HEK293 (cell line): Measurements from ENCODE around the gene RNU5B-1.

ENCODE experiments used
- GLI2 ChIP-seq: fragments of 450-650 bp; formaldehyde crosslinking; IDR thresholded peaks from 2 replicates; pipeline ENCODE4; 2017; ENCODE audit warnings: missing biosample characterization, missing genetic modification characterization, low read depth, borderline replicate concordance
- IKZF3 ChIP-seq: fragments of 450-650 bp; IDR thresholded peaks from 2 replicates; pipeline ENCODE4 v1.5.0; 2018; ENCODE audit warnings: missing biosample characterization, mild to moderate bottlenecking, missing genetic modification characterization, moderate library complexity
- KLF1 ChIP-seq: fragments of 450-650 bp; formaldehyde crosslinking; IDR thresholded peaks from 2 replicates; pipeline ENCODE4 v1.5.1; 2016; ENCODE audit warnings: missing biosample characterization, missing genetic modification characterization
- KLF17 ChIP-seq: fragments of 450-650 bp; formaldehyde crosslinking; IDR thresholded peaks from 2 replicates; pipeline ENCODE4 v1.5.1; 2016; ENCODE audit warnings: missing biosample characterization, missing genetic modification characterization
- MYNN ChIP-seq: fragments of 450-650 bp; formaldehyde crosslinking; IDR thresholded peaks from 2 replicates; pipeline ENCODE4 v1.5.1; 2016; ENCODE audit warnings: missing biosample characterization, missing genetic modification characterization, borderline replicate concordance
- TSHZ1 ChIP-seq: fragments of 450-650 bp; formaldehyde crosslinking; IDR thresholded peaks from 2 replicates; pipeline ENCODE4 v1.5.1; 2016; ENCODE audit warnings: missing biosample characterization, missing genetic modification characterization, borderline replicate concordance
- WT1 ChIP-seq: fragments of 450-650 bp; formaldehyde crosslinking; IDR thresholded peaks from 2 replicates; pipeline ENCODE4 v1.5.1; 2016; ENCODE audit warnings: missing biosample characterization, missing genetic modification characterization
- ZFP3 ChIP-seq: fragments of 450-650 bp; formaldehyde crosslinking; IDR thresholded peaks from 2 replicates; pipeline ENCODE4 v1.5.1; 2016; ENCODE audit warnings: low read depth, missing biosample characterization, missing genetic modification characterization
- ZNF146 ChIP-seq: fragments of 450-650 bp; formaldehyde crosslinking; IDR thresholded peaks from 2 replicates; pipeline ENCODE4 v1.5.1; 2016; ENCODE audit warnings: missing biosample characterization, missing genetic modification characterization
- ZNF2 ChIP-seq: fragments of 450-650 bp; formaldehyde crosslinking; IDR thresholded peaks from 2 replicates; pipeline ENCODE4 v1.5.1; 2016; ENCODE audit warnings: missing biosample characterization, missing genetic modification characterization
- ZNF239 ChIP-seq: fragments of 450-650 bp; formaldehyde crosslinking; IDR thresholded peaks from 2 replicates; pipeline ENCODE4 v1.5.1; 2016; ENCODE audit warnings: missing biosample characterization, missing genetic modification characterization
- ZNF274 ChIP-seq, 2 experiments: fragments of 200-500 bp in 1 of 2; fragments of 450-650 bp in 1 of 2; sonication (Bioruptor generic) in 1 of 2; formaldehyde crosslinking in 1 of 2; IDR thresholded peaks; 2 replicates each; pipeline versions ENCODE4 v1.5.1 to v1.6.1; 2014 to 2016; ENCODE audit warnings: borderline replicate concordance in 1 of 2, inconsistent platforms in 1 of 2, low read length in 1 of 2, missing biosample characterization in 1 of 2, missing genetic modification characterization in 1 of 2
- ZNF341 ChIP-seq: fragments of 450-650 bp; formaldehyde crosslinking; IDR thresholded peaks from 2 replicates; pipeline ENCODE4; 2016; ENCODE audit warnings: low read depth, missing biosample characterization, missing genetic modification characterization
- ZNF366 ChIP-seq: fragments of 450-650 bp; formaldehyde crosslinking; conservative IDR thresholded peaks from 2 replicates; pipeline ENCODE4 v1.5.1; 2016; ENCODE audit warnings: missing biosample characterization, missing genetic modification characterization
- ZNF398 ChIP-seq: fragments of 450-650 bp; formaldehyde crosslinking; IDR thresholded peaks from 2 replicates; pipeline ENCODE4 v1.5.1; 2017; ENCODE audit warnings: missing biosample characterization, missing genetic modification characterization
- ZNF416 ChIP-seq: fragments of 450-650 bp; formaldehyde crosslinking; IDR thresholded peaks from 2 replicates; pipeline ENCODE4 v1.5.1; 2016; ENCODE audit warnings: missing biosample characterization, missing genetic modification characterization
- ZNF449 ChIP-seq: fragments of 450-650 bp; formaldehyde crosslinking; IDR thresholded peaks from 2 replicates; pipeline ENCODE4 v1.5.1; 2017; ENCODE audit warnings: missing biosample characterization, mild to moderate bottlenecking, missing genetic modification characterization, moderate library complexity
- ZNF510 ChIP-seq: fragments of 450-650 bp; formaldehyde crosslinking; IDR thresholded peaks from 2 replicates; pipeline ENCODE4 v1.5.1; 2018; ENCODE audit warnings: mild to moderate bottlenecking, missing genetic modification characterization, missing biosample characterization; ENCODE audit not compliant: insufficient replicate concordance
- ZNF529 ChIP-seq: fragments of 450-650 bp; formaldehyde crosslinking; IDR thresholded peaks from 2 replicates; pipeline ENCODE4 v1.5.1; 2017; ENCODE audit warnings: missing genetic modification characterization, missing biosample characterization; ENCODE audit not compliant: insufficient replicate concordance
- ZNF555 ChIP-seq: fragments of 450-650 bp; formaldehyde crosslinking; conservative IDR thresholded peaks from 2 replicates; pipeline ENCODE4 v1.5.1; 2017; ENCODE audit warnings: missing biosample characterization, mild to moderate bottlenecking, missing genetic modification characterization, inconsistent platforms
- ZNF580 ChIP-seq: fragments of 450-650 bp; formaldehyde crosslinking; IDR thresholded peaks from 2 replicates; pipeline ENCODE4 v1.5.1; 2016; ENCODE audit warnings: missing biosample characterization, missing genetic modification characterization
- ZNF658 ChIP-seq: fragments of 450-650 bp; formaldehyde crosslinking; IDR thresholded peaks from 2 replicates; pipeline ENCODE4; 2016; ENCODE audit warnings: missing biosample characterization, missing genetic modification characterization
- ZNF768 ChIP-seq: fragments of 450-650 bp; formaldehyde crosslinking; IDR thresholded peaks from 2 replicates; pipeline ENCODE4 v1.5.1; 2018; ENCODE audit warnings: missing biosample characterization, mild to moderate bottlenecking, missing genetic modification characterization
- ZNF776 ChIP-seq: fragments of 450-650 bp; formaldehyde crosslinking; IDR thresholded peaks from 2 replicates; pipeline ENCODE4 v1.5.0; 2017; ENCODE audit warnings: missing biosample characterization, missing genetic modification characterization, borderline replicate concordance
- ZNF785 ChIP-seq: fragments of 450-650 bp; formaldehyde crosslinking; IDR thresholded peaks from 2 replicates; pipeline ENCODE4 v1.5.1; 2016; ENCODE audit warnings: missing biosample characterization, missing genetic modification characterization
- ZNF791 ChIP-seq: fragments of 450-650 bp; formaldehyde crosslinking; IDR thresholded peaks from 2 replicates; pipeline ENCODE4 v1.5.1; 2016; ENCODE audit warnings: missing biosample characterization, missing genetic modification characterization
- ZSCAN4 ChIP-seq: fragments of 450-650 bp; formaldehyde crosslinking; IDR thresholded peaks from 2 replicates; pipeline ENCODE4 v1.5.1; 2017; ENCODE audit warnings: missing biosample characterization, missing genetic modification characterization
- ZXDB ChIP-seq: fragments of 450-650 bp; formaldehyde crosslinking; IDR thresholded peaks from 2 replicates; pipeline ENCODE4 v1.5.1; 2016; ENCODE audit warnings: missing biosample characterization, missing genetic modification characterization

Gene RNU5B-1

GRCh38 chr15:65303687-65304380 lies 643 bp upstream of the RNU5B-1 start (continued):
- TF ChIP-seq ZNF580 (tag by site-specific recombination) (0 out of 2 replicates have a peak, but pooled peaks have one; percentile 11), KLF17 (tag by site-specific recombination) (no peak), ZNF785 (tag by site-specific recombination) (no peak), ZNF555 (tag by site-specific recombination) (no peak), ZXDB (peak; percentile 55), ZNF398 (tag by site-specific recombination) (no peak), ZNF510 (tag by site-specific recombination) (no peak), ZNF274 (IDR thresholded peaks at IDR 0.05; ENCODE audit: low read length) (no peak), ZNF274 (tag by site-specific recombination; IDR thresholded peaks at IDR 0.05; ENCODE audit: borderline replicate concordance) (no peak), ZNF791 (tag by site-specific recombination) (no peak), KLF1 (tag by site-specific recombination) (no peak), TSHZ1 (tag by site-specific recombination) (no peak), ZNF146 (tag by site-specific recombination) (no peak), ZNF529 (tag by site-specific recombination) (no peak), IKZF3 (tag by site-specific recombination) (peak; percentile 55; the same call in 1 of the 2 replicates), WT1 (tag by site-specific recombination) (peak; percentile 62), ZNF239 (tag by site-specific recombination) (no peak), MYNN (tag by site-specific recombination) (no peak), ZNF776 (tag by site-specific recombination) (no peak), ZNF658 (no peak), ZNF449 (tag by site-specific recombination) (no peak), ZNF2 (tag by site-specific recombination) (no peak), ZSCAN4 (no peak; the same call in 1 of the 2 replicates), ZFP3 (0 out of 2 replicates have a peak, but pooled peaks have one; percentile 32), ZNF416 (tag by site-specific recombination) (no peak), ZNF341 (tag by site-specific recombination) (peak; percentile 88), GLI2 (no peak), ZNF768 (tag by site-specific recombination) (0 out of 2 replicates have a peak, but pooled peaks have one; percentile 9), ZNF366 (tag by site-specific recombination) (0 out of 2 replicates have a peak, but pooled peaks have one; percentile 26)
